Thymus (tissue), 11 donors: ENCODE results near the gene CEP128. TPM values are rescaled to one million over a fixed set of nuclear protein-coding genes. Genes with fewer than 3 reads are reported as not detected.
A peak's percentile ranks its signal among the peaks of the same experiment; 100 is the strongest.

ENCODE experiments used
- DNase-seq, 9 donors: peaks; one replicate each; pipeline ENCODE4 v3.0.0-alpha.2; 2013; ENCODE audit warnings: low spot score in 9 of 9, low read depth in 6 of 9, missing footprints in 1 of 9
- H3K27ac ChIP-seq, 2 donors: one replicate each; pipeline ENCODE4 v1.5.1; 2013; ENCODE audit warnings: control low read depth in 1 of 2, low read depth in 1 of 2, low read length in 1 of 2, mild to moderate bottlenecking in 1 of 2, moderate library complexity in 1 of 2
- H3K27me3 ChIP-seq, 2 donors: one replicate each; pipeline ENCODE4 v1.5.1; 2013; ENCODE audit warnings: low read length in 1 of 2; ENCODE audit not compliant: control insufficient read depth in 2 of 2, insufficient read depth in 1 of 2
- H3K36me3 ChIP-seq, 2 donors: one replicate each; pipeline ENCODE4 v1.5.1; 2013; ENCODE audit warnings: low read length in 1 of 2, mild to moderate bottlenecking in 1 of 2, moderate library complexity in 1 of 2; ENCODE audit not compliant: control insufficient read depth in 2 of 2, insufficient read depth in 2 of 2
- H3K4me1 ChIP-seq, 2 donors: one replicate each; pipeline ENCODE4 v1.5.1; 2013; ENCODE audit warnings: low read length in 2 of 2; ENCODE audit not compliant: control insufficient read depth in 2 of 2, insufficient read depth in 2 of 2
- H3K4me3 ChIP-seq, 2 donors: one replicate each; pipeline ENCODE4 v1.5.1; 2013; ENCODE audit warnings: low read length in 2 of 2, control low read depth in 1 of 2, mild to moderate bottlenecking in 1 of 2
- H3K9me3 ChIP-seq, 2 donors: one replicate each; pipeline ENCODE4 v1.5.1; 2013; ENCODE audit warnings: low read length in 1 of 2, mild to moderate bottlenecking in 1 of 2; ENCODE audit not compliant: control insufficient read depth in 2 of 2, insufficient read depth in 1 of 2
- WGBS: extraction: QIAGEN DNeasy Blood & Tissue Kit; methylation state at CpG from one replicate; pipeline ENCODE4 v1.1.7; 2013; 5-methylcytosine and 5-hydroxymethylcytosine counted together
- polyA plus RNA-seq: library from polyadenylated mRNA; stranded (reverse); fragments of 200-250 nt; gene quantifications from one replicate; pipeline ENCODE4 v1.2.3, GENCODE V29; 2013
- total RNA-seq: library from RNA; stranded (reverse); fragments of 120-200 nt; gene quantifications from one replicate; pipeline ENCODE4 v1.2.4, GENCODE V29; 2013
- donor health status: healthy.

CEP128 gene
- total and polyA plus RNA-seq, 2 donors = 7.6 to 63.5 TPM

GRCh38 chr14:80518173-80518572 is 423.4 kb downstream of the CEP128 start:
- 96% methylated on average over 4 of the region's 4 CpGs for WGBS
- Histone ChIP-seq H3K27me3 (no peaks in the 10 kb centered on the region), H3K9me3 (peaks cover 0 to 2% of the 10 kb centered on the region in 2 donors), H3K36me3 (peaks cover 14 to 18% of the 10 kb centered on the region in 2 donors), H3K4me1 (no peaks in the 10 kb centered on the region), H3K27ac (no peak overlapping the region), H3K4me3 (no peak overlapping the region)
- DNase-seq = no peak

- no peaks in the 10 kb centered on the region for H3K36me3 ChIP-seq
- no peaks in the 10 kb centered on the region for H3K27me3 ChIP-seq
- no peak for DNase-seq
- no peak overlapping the region for H3K27ac ChIP-seq
- no peaks in the 10 kb centered on the region for H3K4me1 ChIP-seq
- WGBS = 98% methylated on average over 3 of the region's 3 CpGs
- H3K4me3 ChIP-seq = no peak overlapping the region
- H3K9me3 ChIP-seq = no peaks in the 10 kb centered on the region
Observed at GRCh38 chr14:80507292-80507869, 434.2 kb downstream of the CEP128 start.

DNA sequence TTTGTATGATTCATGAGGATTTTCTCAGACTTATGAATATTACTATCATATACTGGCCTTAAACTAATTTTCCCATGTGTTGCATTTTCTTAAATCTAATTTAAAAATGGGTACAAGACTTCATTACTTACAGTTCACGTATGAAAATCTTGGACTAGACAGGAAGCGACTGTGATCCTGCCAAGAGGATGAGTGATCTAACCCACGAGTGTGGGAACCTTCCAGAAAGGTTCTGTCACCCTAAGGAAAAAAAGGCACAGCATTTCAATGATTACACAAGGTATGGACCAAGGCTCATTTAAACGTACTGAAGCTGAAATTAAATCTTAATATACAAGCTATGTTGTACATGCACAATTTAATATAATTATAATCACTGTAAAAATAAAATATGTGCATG is 436.8 kb downstream of the CEP128 start:
- Histone ChIP-seq H3K27ac (no peak overlapping the region), H3K4me3 (no peak overlapping the region), H3K9me3 (no peaks in the 10 kb centered on the region), H3K27me3 (no peaks in the 10 kb centered on the region), H3K4me1 (no peaks in the 10 kb centered on the region), H3K36me3 (peaks cover 0 to 8% of the 10 kb centered on the region in 2 donors)
- DNase-seq = no peak
- 97% methylated on average over 4 of the region's 4 CpGs for WGBS

DNA sequence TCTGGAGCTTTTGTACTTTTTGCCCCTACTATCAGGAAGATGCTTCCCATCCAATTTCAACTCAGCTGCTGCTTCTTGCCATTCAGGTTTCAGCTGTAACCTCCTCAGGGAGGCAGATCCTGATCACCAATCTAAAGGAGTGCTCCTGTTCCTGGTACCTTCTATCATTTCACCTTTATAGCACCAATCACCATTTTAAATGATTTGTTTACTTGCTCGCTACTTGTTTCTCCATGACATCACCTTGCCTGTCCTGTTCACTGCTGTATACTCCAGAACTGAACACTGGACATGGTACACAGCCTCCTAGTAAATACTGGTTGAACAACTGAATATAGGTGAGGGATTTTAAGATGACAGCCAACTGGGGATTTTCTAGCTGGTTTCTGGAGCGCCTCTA is 443.0 kb downstream of the CEP128 start:
- 98% methylated on average over 2 of the region's 2 CpGs for WGBS
- no peaks in the 10 kb centered on the region for H3K27me3 ChIP-seq
- H3K4me3 ChIP-seq = no peak overlapping the region
- no peak overlapping the region for H3K27ac ChIP-seq
- no peaks in the 10 kb centered on the region for H3K9me3 ChIP-seq
- no peak for DNase-seq
- no peaks in the 10 kb centered on the region for H3K4me1 ChIP-seq
- H3K36me3 ChIP-seq = peaks cover 0 to 8% of the 10 kb centered on the region in 2 donors

DNA sequence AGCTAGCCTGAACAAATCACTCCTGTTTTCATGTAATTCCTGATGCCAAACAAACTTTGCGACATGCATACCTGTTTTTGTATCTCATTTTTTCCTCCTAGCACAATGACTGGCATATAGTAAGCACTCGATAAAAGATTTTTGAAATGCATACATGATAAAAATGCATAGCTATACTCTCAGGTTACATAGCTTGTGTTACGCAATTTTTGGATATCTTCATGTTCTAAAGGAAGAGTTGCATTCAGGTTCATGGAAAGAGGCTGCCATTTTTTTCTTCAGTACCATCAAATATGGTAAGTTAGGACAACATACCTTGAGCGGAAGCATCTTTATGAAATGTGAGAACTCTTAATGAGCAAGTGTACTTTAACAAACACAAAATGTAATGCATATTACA is 445.4 kb downstream of the CEP128 start:
- DNase-seq = no peak
- no peak overlapping the region for H3K4me3 ChIP-seq
- no peak overlapping the region for H3K27ac ChIP-seq
- no peaks in the 10 kb centered on the region for H3K9me3 ChIP-seq
- no peaks in the 10 kb centered on the region for H3K36me3 ChIP-seq
- H3K27me3 ChIP-seq = no peaks in the 10 kb centered on the region
- H3K4me1 ChIP-seq = peaks cover 0 to 2% of the 10 kb centered on the region in 2 donors
- whole genome bisulfite sequencing = 98% methylated on average over 4 of the region's 4 CpGs

- H3K27ac ChIP-seq = no peak overlapping the region
- WGBS = 96% methylated on average over 2 of the region's 2 CpGs
- no peaks in the 10 kb centered on the region for H3K27me3 ChIP-seq
- H3K9me3 ChIP-seq = no peaks in the 10 kb centered on the region
- H3K36me3 ChIP-seq = no peaks in the 10 kb centered on the region
- no peak overlapping the region for H3K4me3 ChIP-seq
- H3K4me1 ChIP-seq = peaks cover 0 to 3% of the 10 kb centered on the region in 2 donors
- no peak for DNase-seq
Observed at GRCh38 chr14:80494769-80495168, 446.8 kb downstream of the CEP128 start.

DNA sequence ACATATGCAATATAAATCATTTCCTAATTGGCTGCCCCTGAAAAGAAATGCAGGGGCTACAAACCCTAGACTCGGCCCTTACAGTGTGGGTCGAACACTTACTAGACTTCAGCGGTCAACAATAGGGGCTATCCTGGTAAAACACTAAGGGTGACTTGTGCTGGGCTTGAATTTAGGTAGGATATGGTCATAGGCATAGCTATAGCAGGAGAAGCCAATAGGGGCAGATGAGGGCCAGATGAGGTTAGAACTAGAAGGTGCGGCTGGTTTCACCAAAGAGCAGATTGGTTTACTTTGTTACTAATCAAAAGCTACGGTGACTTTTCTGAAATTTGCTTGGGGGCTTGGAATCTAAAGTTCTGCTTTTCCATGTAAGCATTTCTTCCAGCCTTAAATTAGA is 447.9 kb downstream of the CEP128 start:
- Histone ChIP-seq H3K4me3 (no peak overlapping the region), H3K9me3 (no peaks in the 10 kb centered on the region), H3K27ac (no peak overlapping the region), H3K4me1 (peaks cover 0 to 3% of the 10 kb centered on the region in 2 donors), H3K27me3 (no peaks in the 10 kb centered on the region), H3K36me3 (no peaks in the 10 kb centered on the region)
- DNase-seq = no peak
- WGBS = 96% methylated on average over 5 of the region's 5 CpGs

GRCh38 chr14:80491650-80492049 is 449.9 kb downstream of the CEP128 start:
- Histone ChIP-seq H3K9me3 (no peaks in the 10 kb centered on the region), H3K4me1 (peaks cover 0 to 3% of the 10 kb centered on the region in 2 donors), H3K27ac (no peak overlapping the region), H3K27me3 (no peaks in the 10 kb centered on the region), H3K4me3 (no peak overlapping the region), H3K36me3 (no peaks in the 10 kb centered on the region)
- DNase-seq = no peak
- 92% methylated on average over 2 of the region's 2 CpGs for WGBS

DNA sequence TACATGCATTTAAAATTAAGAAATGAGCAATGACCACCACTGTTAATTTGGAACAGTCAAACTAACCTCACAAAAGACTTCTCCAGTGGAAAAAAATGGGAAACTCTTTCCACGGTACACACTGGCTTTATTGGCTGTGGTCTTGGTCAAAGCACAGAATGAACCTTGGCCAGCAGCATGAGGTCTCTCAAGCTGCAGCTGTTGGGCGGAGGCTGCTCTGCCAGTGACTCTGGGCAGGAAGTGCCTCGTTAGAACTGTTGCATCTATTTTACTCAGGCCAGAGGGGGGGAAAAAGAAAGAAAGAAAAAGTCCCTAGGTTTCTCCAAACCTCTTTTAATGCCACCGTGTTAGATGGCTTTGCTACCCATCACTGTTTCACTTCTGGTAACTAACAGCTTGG is 450.4 kb downstream of the CEP128 start:
- 43% methylated on average over 4 of the region's 4 CpGs for WGBS
- H3K27ac ChIP-seq = no peak overlapping the region

More for the DNA sequence above, 450.4 kb downstream of the CEP128 start:
- Histone ChIP-seq H3K36me3 (no peaks in the 10 kb centered on the region), H3K4me1 (peaks cover 0 to 3% of the 10 kb centered on the region in 2 donors), H3K27me3 (no peaks in the 10 kb centered on the region), H3K9me3 (no peaks in the 10 kb centered on the region), H3K4me3 (no peak overlapping the region)
- DNase-seq = peak in 5 of 9 donors; percentile 3 to 37 (median 4)
